Measurements from ENCODE around the gene SYF2.
A peak's percentile ranks its signal among the peaks of the same experiment; 100 is the strongest.

The SYF2 gene

DNA sequence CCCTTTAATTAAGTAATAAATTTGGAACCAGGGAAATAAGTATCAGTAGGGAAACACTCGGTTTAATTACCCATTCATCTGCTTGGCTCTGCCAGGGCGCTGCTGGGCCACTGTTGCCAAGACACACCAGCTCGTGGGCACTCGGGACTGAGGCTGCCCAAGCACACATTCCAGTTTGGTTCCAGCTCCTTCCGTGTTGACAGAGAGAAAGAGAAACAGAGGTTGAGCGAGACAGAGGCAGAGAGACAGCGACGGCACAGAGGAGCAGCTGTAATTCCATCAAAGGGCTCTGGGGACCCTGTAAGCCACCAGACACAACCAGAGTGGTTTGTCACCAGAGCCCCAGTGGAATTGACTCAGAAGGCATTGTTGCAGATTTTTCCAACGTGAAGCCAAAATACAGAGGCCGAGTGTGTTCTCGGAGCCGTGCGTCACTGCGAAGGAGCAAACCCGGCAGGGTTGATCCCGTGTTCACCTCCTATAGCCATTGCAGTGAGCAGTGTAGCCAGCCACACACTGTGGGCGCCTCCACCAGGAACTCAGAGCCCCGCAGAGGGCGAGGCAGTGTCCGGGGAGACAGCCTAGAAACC lies 33.5 kb downstream of the SYF2 start:
- ChIA-PET CTCF (interaction anchor here (0.8 kb wide), 1 partner anchor 180 kb away, joined by 3 read pairs; no protein-coding TSS in a partner anchor), POLR2A (no interaction called here)
- Histone ChIP-seq H3K36me3 (ENCODE audit: control insufficient read depth in 2 of 2, insufficient read depth in 1 of 2, low read length in 2 of 2) (no peaks in the 10 kb centered on the region), H3K4me1 (ENCODE audit: control insufficient read depth, insufficient read depth, low read length) (no peaks in the 10 kb centered on the region; the same call in 1 of the 2 replicates), H3K9me3 (ENCODE audit: control insufficient read depth, insufficient read depth, low read depth, low read length) (no peaks in the 10 kb centered on the region), H3K27ac (ENCODE audit: extremely low read depth, low read depth, low read length) (no peak overlapping the region), H3K4me3 (ENCODE audit: low read depth, low read length) (no peak overlapping the region)
- no peak for TF ChIP-seq ZNF266 (tag by site-specific recombination; IDR thresholded peaks at IDR 0.05; ENCODE audit: low read depth)
- TF ChIP-seq ZNF501 (tag by site-specific recombination; IDR thresholded peaks at IDR 0.05): no peak
- TF ChIP-seq ZNF837 (tag by site-specific recombination; IDR thresholded peaks at IDR 0.05): no peak
- TF ChIP-seq, protein P1, sequence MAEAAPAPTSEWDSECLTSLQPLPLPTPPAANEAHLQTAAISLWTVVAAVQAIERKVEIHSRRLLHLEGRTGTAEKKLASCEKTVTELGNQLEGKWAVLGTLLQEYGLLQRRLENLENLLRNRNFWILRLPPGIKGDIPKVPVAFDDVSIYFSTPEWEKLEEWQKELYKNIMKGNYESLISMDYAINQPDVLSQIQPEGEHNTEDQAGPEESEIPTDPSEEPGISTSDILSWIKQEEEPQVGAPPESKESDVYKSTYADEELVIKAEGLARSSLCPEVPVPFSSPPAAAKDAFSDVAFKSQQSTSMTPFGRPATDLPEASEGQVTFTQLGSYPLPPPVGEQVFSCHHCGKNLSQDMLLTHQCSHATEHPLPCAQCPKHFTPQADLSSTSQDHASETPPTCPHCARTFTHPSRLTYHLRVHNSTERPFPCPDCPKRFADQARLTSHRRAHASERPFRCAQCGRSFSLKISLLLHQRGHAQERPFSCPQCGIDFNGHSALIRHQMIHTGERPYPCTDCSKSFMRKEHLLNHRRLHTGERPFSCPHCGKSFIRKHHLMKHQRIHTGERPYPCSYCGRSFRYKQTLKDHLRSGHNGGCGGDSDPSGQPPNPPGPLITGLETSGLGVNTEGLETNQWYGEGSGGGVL (tag by site-specific recombination; IDR thresholded peaks at IDR 0.05): no peak
- no peak for TF ChIP-seq ZNF792 (tag by site-specific recombination; IDR thresholded peaks at IDR 0.05)
- no peak for TF ChIP-seq MEIS1 (CRISPR knock-in tag; IDR thresholded peaks at IDR 0.05; ENCODE audit: borderline replicate concordance)
- no peak for TF ChIP-seq ZNF19 (tag by site-specific recombination; IDR thresholded peaks at IDR 0.05; ENCODE audit: low read depth)
- TF ChIP-seq, protein P2, sequence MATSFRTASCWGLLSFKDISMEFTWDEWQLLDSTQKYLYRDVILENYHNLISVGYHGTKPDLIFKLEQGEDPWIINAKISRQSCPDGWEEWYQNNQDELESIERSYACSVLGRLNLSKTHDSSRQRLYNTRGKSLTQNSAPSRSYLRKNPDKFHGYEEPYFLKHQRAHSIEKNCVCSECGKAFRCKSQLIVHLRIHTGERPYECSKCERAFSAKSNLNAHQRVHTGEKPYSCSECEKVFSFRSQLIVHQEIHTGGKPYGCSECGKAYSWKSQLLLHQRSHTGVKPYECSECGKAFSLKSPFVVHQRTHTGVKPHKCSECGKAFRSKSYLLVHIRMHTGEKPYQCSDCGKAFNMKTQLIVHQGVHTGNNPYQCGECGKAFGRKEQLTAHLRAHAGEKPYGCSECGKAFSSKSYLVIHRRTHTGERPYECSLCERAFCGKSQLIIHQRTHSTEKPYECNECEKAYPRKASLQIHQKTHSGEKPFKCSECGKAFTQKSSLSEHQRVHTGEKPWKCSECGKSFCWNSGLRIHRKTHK (tag by site-specific recombination; IDR thresholded peaks at IDR 0.05): no peak
- no peak for TF ChIP-seq ZNF341 (tag by site-specific recombination; IDR thresholded peaks at IDR 0.05; ENCODE audit: low read depth)
- no peak for TF ChIP-seq ZBTB8A (tag by site-specific recombination; IDR thresholded peaks at IDR 0.05)
- TF ChIP-seq ZEB2 (tag by site-specific recombination; IDR thresholded peaks at IDR 0.05): no peak
- no peak for TF ChIP-seq SP7 (tag by site-specific recombination; IDR thresholded peaks at IDR 0.05)
- no peak for TF ChIP-seq ZNF529 (tag by site-specific recombination; IDR thresholded peaks at IDR 0.05; ENCODE audit: insufficient replicate concordance)
- TF ChIP-seq ZNF600 (tag by site-specific recombination; IDR thresholded peaks at IDR 0.05): no peak
- TF ChIP-seq, protein P3, sequence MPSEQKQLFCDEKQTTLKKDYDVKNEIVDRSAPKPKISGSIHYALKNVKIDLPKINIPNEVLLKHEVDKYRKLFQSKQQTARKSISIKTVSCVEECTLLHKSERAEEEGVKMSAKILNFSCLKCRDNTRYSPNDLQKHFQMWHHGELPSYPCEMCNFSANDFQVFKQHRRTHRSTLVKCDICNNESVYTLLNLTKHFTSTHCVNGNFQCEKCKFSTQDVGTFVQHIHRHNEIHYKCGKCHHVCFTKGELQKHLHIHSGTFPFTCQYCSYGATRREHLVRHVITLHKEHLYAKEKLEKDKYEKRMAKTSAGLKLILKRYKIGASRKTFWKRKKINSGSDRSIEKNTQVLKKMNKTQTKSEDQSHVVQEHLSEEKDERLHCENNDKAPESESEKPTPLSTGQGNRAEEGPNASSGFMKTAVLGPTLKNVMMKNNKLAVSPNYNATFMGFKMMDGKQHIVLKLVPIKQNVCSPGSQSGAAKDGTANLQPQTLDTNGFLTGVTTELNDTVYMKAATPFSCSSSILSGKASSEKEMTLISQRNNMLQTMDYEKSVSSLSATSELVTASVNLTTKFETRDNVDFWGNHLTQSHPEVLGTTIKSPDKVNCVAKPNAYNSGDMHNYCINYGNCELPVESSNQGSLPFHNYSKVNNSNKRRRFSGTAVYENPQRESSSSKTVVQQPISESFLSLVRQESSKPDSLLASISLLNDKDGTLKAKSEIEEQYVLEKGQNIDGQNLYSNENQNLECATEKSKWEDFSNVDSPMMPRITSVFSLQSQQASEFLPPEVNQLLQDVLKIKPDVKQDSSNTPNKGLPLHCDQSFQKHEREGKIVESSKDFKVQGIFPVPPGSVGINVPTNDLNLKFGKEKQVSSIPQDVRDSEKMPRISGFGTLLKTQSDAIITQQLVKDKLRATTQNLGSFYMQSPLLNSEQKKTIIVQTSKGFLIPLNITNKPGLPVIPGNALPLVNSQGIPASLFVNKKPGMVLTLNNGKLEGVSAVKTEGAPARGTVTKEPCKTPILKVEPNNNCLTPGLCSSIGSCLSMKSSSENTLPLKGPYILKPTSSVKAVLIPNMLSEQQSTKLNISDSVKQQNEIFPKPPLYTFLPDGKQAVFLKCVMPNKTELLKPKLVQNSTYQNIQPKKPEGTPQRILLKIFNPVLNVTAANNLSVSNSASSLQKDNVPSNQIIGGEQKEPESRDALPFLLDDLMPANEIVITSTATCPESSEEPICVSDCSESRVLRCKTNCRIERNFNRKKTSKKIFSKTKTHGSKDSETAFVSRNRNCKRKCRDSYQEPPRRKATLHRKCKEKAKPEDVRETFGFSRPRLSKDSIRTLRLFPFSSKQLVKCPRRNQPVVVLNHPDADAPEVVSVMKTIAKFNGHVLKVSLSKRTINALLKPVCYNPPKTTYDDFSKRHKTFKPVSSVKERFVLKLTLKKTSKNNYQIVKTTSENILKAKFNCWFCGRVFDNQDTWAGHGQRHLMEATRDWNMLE (tag by site-specific recombination; conservative IDR thresholded peaks at IDR 0.05; ENCODE audit: low read depth): no peak

DNA sequence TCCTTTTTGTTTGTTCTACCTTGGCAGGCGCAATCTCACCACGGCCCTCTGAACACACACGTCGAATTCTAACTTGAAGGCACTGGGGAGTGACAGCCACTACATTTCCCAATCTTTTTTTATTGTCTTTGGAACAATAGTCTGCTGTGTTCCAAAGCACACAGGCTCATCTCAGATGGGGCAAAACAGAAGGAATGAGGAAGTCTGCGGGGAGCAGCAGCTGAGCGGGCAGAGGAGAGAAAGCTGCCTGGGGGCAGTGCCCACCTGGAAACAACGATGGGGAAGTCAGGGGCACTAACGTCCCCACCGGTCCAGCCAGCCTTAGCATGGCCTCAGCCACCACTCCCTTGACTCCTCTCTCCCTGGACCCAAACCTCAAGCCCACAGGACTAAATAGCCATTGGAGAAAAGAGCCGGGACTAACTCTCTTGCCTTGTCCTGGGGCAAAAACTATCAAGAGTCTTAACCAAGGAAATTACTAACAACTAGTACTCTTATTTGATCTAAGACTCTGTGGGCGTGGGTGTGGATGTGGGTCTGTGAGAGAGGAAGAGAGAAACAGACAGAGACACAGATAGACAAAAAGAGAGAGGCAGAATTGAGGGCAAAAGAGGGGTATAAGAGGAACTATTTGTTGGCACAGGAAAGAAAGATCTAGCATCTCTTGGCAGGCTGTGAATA lies 34.2 kb downstream of the SYF2 start:
- Histone ChIP-seq H3K4me1 (ENCODE audit: control insufficient read depth, insufficient read depth, low read length) (no peaks in the 10 kb centered on the region; the same call in 1 of the 2 replicates), H3K36me3 (ENCODE audit: control insufficient read depth in 2 of 2, insufficient read depth in 1 of 2, low read length in 2 of 2) (no peaks in the 10 kb centered on the region), H3K9me3 (ENCODE audit: control insufficient read depth, insufficient read depth, low read depth, low read length) (no peaks in the 10 kb centered on the region), H3K4me3 (ENCODE audit: low read depth, low read length) (no peak overlapping the region), H3K27ac (ENCODE audit: extremely low read depth, low read depth, low read length) (no peak overlapping the region)
- ChIA-PET CTCF (no interaction called here), POLR2A (no interaction called here)
- TF ChIP-seq ZNF211 (tag by site-specific recombination; IDR thresholded peaks at IDR 0.05; ENCODE audit: low read depth) (no peak), ZNF266 (tag by site-specific recombination; IDR thresholded peaks at IDR 0.05; ENCODE audit: low read depth) (no peak), SCRT1 (tag by site-specific recombination; IDR thresholded peaks at IDR 0.05; ENCODE audit: borderline replicate concordance) (no peak), EGR2 (tag by site-specific recombination; IDR thresholded peaks at IDR 0.05; ENCODE audit: low read depth) (0 out of 2 replicates have a peak, but pooled peaks have one; percentile 12), HOXD13 (CRISPR knock-in tag; IDR thresholded peaks at IDR 0.05; ENCODE audit: borderline replicate concordance) (no peak)
- TF ChIP-seq, protein P4, sequence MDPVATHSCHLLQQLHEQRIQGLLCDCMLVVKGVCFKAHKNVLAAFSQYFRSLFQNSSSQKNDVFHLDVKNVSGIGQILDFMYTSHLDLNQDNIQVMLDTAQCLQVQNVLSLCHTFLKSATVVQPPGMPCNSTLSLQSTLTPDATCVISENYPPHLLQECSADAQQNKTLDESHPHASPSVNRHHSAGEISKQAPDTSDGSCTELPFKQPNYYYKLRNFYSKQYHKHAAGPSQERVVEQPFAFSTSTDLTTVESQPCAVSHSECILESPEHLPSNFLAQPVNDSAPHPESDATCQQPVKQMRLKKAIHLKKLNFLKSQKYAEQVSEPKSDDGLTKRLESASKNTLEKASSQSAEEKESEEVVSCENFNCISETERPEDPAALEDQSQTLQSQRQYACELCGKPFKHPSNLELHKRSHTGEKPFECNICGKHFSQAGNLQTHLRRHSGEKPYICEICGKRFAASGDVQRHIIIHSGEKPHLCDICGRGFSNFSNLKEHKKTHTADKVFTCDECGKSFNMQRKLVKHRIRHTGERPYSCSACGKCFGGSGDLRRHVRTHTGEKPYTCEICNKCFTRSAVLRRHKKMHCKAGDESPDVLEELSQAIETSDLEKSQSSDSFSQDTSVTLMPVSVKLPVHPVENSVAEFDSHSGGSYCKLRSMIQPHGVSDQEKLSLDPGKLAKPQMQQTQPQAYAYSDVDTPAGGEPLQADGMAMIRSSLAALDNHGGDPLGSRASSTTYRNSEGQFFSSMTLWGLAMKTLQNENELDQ (tag by site-specific recombination; IDR thresholded peaks at IDR 0.05; ENCODE audit: low read depth): no peak

All from HEK293 (cell line).